OCI-LY7 (cell line): ENCODE results near the gene HSPA4.

Experiments
- CTCF ChIP-seq: fragments of 200-600 bp; sonication (generic); conservative IDR thresholded peaks from 2 replicates; pipeline ENCODE4 v1.5.1; 2014; ENCODE audit warnings: mild to moderate bottlenecking, antibody characterized with exemption, low read length, moderate library complexity, mixed read lengths
- EZH2phosphoT487 ChIP-seq: fragments of 200-600 bp; sonication (generic); IDR thresholded peaks from 2 replicates; pipeline ENCODE4 v1.6.1; 2018; ENCODE audit warnings: low read depth, borderline replicate concordance, mild to moderate bottlenecking, mixed run types, antibody characterized with exemption, low read length, moderate library complexity, mixed read lengths

GRCh38 chr5:133124891-133125290 is 73.1 kb downstream of the HSPA4 start:
- TF ChIP-seq CTCF (no peak), EZH2phosphoT487 (no peak)
